Measurements from ENCODE around the gene DTNBP1.
A peak's percentile ranks its signal among the peaks of the same experiment; 100 is the strongest.

Gene DTNBP1

GRCh38 chr6:15643542-15643941 lies 19.3 kb downstream of the DTNBP1 start:
- Histone ChIP-seq H3K27me3 (replicated peaks) (no peaks in the 10 kb centered on the region), H3K4me3 (ENCODE audit: low read depth, low read length) (no peak overlapping the region), H3K27ac (no peak overlapping the region), H3K36me3 (replicated peaks) (no peaks in the 10 kb centered on the region)
- TF ChIP-seq CTCF (IDR thresholded peaks at IDR 0.05; ENCODE audit: low read depth, low read length, missing control alignments) = no peak
- no peak for DNase-seq
- in situ Hi-C loops (cut with HindIII; ENCODE audit: low pct_ligation_motif_present, low sequenced_read_pairs) = no loop called here

- no peak for DNase-seq
- H3K4me3 ChIP-seq (ENCODE audit: low read depth, low read length) = no peak overlapping the region
- no peaks in the 10 kb centered on the region for H3K27me3 ChIP-seq (replicated peaks)
- no peak overlapping the region for H3K27ac ChIP-seq
- no peaks in the 10 kb centered on the region for H3K36me3 ChIP-seq (replicated peaks)
- in situ Hi-C loops (cut with HindIII; ENCODE audit: low pct_ligation_motif_present, low sequenced_read_pairs) = no loop called here
- peak; percentile 61 for TF ChIP-seq CTCF (IDR thresholded peaks at IDR 0.05; ENCODE audit: low read depth, low read length, missing control alignments)
Measured at GRCh38 chr6:15642276-15642675, 20.6 kb downstream of the DTNBP1 start.

GRCh38 chr6:15638373-15638772 lies 24.5 kb downstream of the DTNBP1 start:
- no peak for DNase-seq
- H3K36me3 ChIP-seq (replicated peaks) = no peaks in the 10 kb centered on the region
- no peak for TF ChIP-seq CTCF (IDR thresholded peaks at IDR 0.05; ENCODE audit: low read depth, low read length, missing control alignments)
- in situ Hi-C loops (cut with HindIII; ENCODE audit: low pct_ligation_motif_present, low sequenced_read_pairs) = no loop called here
- no peak overlapping the region for H3K27ac ChIP-seq
- no peaks in the 10 kb centered on the region for H3K27me3 ChIP-seq (replicated peaks)
- no peak overlapping the region for H3K4me3 ChIP-seq (ENCODE audit: low read depth, low read length)

- H3K36me3 ChIP-seq (replicated peaks) = no peaks in the 10 kb centered on the region
- in situ Hi-C loops (cut with HindIII; ENCODE audit: low pct_ligation_motif_present, low sequenced_read_pairs) = no loop called here
Measured at GRCh38 chr6:15631432-15631831, 31.4 kb downstream of the DTNBP1 start.

GRCh38 chr6:15630202-15630601 lies 32.6 kb downstream of the DTNBP1 start:
- TF ChIP-seq CTCF (IDR thresholded peaks at IDR 0.05; ENCODE audit: low read depth, low read length, missing control alignments) = no peak
- Histone ChIP-seq H3K27me3 (replicated peaks) (no peaks in the 10 kb centered on the region), H3K27ac (no peak overlapping the region), H3K36me3 (replicated peaks) (no peaks in the 10 kb centered on the region), H3K4me3 (ENCODE audit: low read depth, low read length) (no peak overlapping the region)
- in situ Hi-C loops (cut with HindIII; ENCODE audit: low pct_ligation_motif_present, low sequenced_read_pairs) = no loop called here
- DNase-seq = no peak

More at GRCh38 chr6:15631432-15631831, 31.4 kb downstream of the DTNBP1 start:
- Histone ChIP-seq H3K4me3 (ENCODE audit: low read depth, low read length) (no peak overlapping the region), H3K27me3 (replicated peaks) (no peaks in the 10 kb centered on the region), H3K27ac (no peak overlapping the region)
- TF ChIP-seq CTCF (IDR thresholded peaks at IDR 0.05; ENCODE audit: low read depth, low read length, missing control alignments) = no peak
- DNase-seq = no peak

GRCh38 chr6:15629487-15629886 lies 33.3 kb downstream of the DTNBP1 start:
- DNase-seq = no peak
- H3K4me3 ChIP-seq (ENCODE audit: low read depth, low read length) = no peak overlapping the region
- no peaks in the 10 kb centered on the region for H3K27me3 ChIP-seq (replicated peaks)
- TF ChIP-seq CTCF (IDR thresholded peaks at IDR 0.05; ENCODE audit: low read depth, low read length, missing control alignments) = no peak
- H3K27ac ChIP-seq = no peak overlapping the region
- in situ Hi-C loops (cut with HindIII; ENCODE audit: low pct_ligation_motif_present, low sequenced_read_pairs) = no loop called here
- no peaks in the 10 kb centered on the region for H3K36me3 ChIP-seq (replicated peaks)
